Activated CD4-positive, alpha-beta T cell treated with anti-CD3 and anti-CD28 coated beads, Interleukin-2, amount 50 U/mL, for 1 hour (primary cell): ENCODE data around the gene MACROD2.
"Not testable (repeated sequence)": the region's sequence is repeated elsewhere in the genome, so short reads cannot be mapped to it uniquely, and the experiment has no call there.

Experiments
- DNase-seq: peaks from one replicate; pipeline ENCODE4 v3.0.0-alpha.2; 2020

The MACROD2 gene

GRCh38 chr20:14422892-14423291 is 427.6 kb downstream of the MACROD2 start:
- DNase-seq = no peak

- DNase-seq = no peak
Observed at GRCh38 chr20:14431568-14431967, 436.3 kb downstream of the MACROD2 start.

GRCh38 chr20:14432085-14432484 is 436.8 kb downstream of the MACROD2 start:
- no peak for DNase-seq

DNA sequence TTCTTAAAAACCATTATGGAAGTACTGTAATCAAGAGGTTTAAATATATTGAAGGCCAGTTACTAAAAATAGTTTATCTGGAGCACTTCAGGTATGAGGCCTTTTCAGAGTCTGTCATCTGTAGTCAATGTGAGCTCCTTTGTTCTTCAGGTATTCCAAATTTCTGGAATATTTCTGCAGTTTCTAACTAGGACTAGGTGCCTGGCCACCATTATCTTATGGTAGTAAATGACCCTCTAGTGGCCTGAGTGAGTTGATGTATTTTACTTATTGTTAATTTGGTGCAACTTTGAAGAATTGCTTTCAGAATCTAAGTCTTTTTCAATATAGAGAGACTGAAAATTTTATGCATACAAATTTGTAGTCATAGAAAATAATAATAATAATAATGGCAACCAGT is 437.3 kb downstream of the MACROD2 start:
- no peak for DNase-seq

DNA sequence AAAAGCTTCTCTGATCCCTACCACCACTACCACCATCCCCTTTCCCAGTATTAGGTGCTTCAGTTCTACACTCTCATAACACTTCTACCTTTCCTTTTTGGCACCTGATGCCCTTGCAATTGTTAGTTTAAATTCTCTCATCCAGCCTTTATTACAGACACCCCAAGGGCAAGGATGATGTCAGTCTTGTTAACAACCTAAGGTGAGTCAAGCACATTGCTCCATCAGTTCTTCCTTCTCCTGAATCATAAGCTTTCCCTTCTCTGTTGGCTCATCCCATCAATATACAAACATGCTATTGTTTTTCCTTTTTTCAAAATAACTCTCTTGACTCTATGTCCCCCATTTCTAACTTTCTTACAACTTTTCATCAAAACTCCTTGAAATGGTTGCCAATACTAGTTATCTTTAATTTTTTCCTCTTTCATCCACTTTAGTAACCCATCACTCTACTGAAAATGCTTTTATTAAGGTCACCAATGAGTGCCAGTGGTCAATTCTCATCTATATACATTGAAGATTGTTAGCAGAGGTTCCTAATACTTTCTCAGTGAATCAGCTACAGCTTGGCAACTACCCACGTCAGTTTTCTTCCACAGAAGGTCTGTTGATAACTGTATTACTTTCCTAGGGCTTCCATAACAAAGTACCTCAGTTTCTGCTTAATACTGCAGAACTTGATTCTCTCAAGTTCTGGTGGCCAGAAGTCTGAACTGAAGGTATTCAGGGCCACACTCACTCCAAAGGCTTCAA is 439.2 kb downstream of the MACROD2 start:
- DNase-seq = no peak

DNA sequence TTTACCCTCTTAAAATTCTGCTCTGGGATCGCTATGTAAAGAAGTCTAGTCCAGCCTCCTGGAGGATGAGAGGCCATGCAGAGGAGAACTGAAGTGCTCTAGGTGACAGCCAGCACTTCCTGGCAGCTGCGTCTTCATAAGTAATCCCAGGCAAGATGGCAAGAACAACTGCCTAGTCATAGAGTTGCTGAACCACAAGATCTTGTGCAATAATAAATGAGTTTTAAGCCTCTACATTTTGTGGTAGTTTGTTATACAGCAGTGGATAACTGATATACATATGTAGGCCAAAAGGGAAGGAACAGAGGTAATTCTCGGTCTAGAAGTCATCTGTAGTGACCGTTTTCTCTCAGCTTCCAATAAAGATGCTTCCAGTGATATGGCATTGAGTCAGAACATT is 445.9 kb downstream of the MACROD2 start:
- no peak for DNase-seq

- DNase-seq = no peak
Observed at GRCh38 chr20:14444106-14444505, 448.8 kb downstream of the MACROD2 start.

- no peak for DNase-seq
Observed at GRCh38 chr20:14445310-14445709, 450.0 kb downstream of the MACROD2 start.

DNA sequence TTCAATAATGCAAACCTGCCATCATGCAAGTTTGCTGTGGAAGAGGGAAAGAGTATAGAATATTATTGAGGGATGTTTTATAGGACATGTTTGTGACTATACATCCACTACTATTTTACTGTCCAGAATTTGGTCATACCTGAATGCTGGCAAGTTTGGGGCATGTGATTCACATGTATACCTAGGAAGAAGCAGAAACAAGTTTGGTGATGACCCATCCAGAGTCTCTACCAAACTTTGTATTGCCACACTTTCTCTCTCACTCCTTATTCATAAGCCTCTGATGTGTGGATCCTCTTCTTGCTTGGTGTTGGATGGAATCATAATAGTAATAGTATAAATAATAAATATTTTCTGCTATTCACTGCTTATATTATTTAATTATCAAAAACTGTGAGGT is 450.6 kb downstream of the MACROD2 start:
- no peak for DNase-seq

DNA sequence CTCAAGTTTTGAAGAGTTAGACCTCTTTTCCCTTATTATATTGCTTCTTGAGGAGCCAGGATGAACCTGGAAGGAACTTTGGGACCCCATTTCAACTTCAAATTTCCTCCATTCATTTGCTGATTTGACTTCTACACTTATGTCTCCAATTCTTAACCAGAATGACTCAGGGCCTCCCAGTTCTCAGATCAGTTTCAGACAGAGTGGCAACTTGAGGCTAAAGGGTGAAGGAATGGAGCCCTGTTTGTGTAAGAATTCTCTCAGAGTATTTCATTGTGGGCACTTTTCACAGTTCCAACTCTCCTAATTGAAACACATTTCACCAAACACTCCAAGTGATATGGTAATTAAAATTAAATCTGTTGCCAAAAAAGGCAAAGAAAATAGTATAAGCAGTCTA is 451.1 kb downstream of the MACROD2 start:
- no peak for DNase-seq

DNA sequence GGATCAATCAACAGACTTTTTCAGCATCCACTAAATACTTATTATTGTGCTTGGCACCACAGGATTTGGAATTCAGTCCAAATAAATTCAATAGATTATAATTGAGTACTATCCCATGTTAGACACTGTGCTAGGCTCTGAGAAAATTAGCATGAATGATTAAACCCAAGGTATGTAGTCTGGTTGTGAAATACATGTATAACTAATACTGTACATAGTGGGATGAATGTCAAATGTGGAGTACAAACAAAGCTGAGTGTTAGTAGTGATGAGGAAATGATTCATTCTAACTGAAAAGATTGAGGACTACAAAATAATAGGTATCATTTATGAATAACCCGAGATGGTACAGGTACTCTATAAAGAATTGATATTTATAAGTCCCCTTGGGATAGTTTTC is 454.0 kb downstream of the MACROD2 start:
- DNase-seq = no peak

DNA sequence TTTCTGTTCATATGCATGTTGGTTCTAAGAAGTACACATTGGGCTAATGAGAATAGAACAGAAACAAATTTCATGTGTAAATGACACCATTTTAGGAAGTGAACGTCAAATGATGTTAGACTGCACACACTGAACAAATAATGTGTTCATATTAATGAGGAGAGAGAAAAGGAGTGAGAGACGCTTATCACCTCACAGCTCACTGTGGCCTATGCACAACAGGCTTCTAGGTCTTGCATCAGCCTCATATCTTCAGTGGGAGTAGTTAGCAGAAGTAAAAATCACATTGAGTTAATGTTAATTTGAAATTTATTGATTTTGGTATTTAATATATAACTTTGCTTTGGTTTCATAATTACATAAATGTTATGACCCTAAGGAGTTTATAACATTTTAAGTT is 454.9 kb downstream of the MACROD2 start:
- no peak for DNase-seq

GRCh38 chr20:14451458-14451857 is 456.1 kb downstream of the MACROD2 start:
- DNase-seq = no peak

- no peak for DNase-seq
Observed at GRCh38 chr20:14453259-14453658, 457.9 kb downstream of the MACROD2 start.

- DNase-seq = no peak
Observed at GRCh38 chr20:14454296-14454695, 459.0 kb downstream of the MACROD2 start.

GRCh38 chr20:14467104-14467827 is 471.9 kb downstream of the MACROD2 start:
- DNase-seq = not testable (repeated sequence)

- no peak for DNase-seq
Observed at GRCh38 chr20:14470231-14470899, 475.0 kb downstream of the MACROD2 start.

DNA sequence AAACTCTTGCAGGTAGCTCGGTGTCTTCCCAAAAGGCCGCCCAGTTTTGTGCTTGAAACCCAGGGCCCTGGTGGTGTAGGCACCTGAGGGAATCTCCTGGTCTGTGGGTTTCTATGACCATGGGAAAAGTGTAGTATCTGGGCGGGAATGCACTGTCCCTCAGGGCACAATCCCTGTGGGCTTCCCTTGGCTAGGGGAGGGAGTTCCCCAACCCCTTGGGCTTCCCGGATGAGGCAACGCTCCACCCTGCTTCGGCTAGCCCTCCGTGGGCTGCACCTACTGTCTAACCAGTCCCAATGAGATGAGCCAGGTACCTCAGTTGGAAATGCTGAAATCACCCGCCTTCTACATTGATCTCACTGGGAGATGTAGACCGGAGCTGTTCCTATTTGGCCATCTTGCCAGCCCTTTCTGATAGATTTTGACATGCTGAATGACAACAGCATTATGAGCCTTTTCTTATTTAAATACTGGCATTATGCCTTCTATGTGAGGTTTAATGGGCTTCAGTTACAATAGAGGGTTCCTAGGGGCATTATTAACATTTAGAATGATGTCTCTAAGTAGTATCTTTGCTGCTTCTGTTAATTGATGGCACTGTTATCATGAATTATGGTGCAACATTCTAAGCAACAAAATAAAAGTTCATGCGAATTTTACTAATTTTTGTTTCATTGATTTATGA is 475.8 kb downstream of the MACROD2 start:
- no peak for DNase-seq

DNA sequence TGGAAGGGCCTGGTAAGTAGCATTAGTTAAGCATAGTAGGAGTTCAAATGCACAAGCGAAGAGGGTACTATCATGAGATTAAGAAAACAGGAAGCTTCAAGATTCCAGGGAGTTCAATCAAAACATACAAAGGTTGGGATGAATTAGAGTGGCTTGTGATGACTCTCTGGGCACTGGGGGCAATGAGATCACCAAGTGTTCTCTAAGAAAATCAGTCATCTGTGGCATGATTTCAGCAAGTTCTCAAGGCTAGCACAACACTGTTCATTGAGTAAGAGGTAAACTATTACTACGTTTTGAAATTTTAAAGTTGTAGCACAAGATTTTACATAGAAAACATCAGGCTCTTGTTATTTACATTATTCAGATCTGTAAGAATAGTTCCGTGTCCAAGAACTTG is 481.8 kb downstream of the MACROD2 start:
- DNase-seq = no peak

- no peak for DNase-seq
Observed at GRCh38 chr20:14478126-14478525, 482.8 kb downstream of the MACROD2 start.

DNA sequence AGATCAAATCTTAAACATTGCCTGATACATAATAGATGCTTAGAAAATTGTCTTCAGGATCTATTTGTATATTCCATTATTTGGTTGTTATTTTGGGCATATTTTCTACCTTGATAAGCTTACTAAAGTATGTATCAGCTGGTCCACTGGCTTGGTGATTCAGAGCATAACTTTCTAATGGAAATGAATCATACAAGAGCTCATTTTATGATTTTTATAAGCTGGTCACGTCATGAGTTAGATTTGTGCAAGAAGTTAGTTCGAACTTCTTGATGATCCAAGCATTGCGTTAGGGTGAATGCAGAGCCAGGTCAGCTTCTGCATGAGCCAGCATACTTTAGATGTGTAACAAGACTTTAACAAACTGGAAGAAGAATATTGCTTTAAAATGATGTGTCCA is 486.5 kb downstream of the MACROD2 start:
- no peak for DNase-seq

DNA sequence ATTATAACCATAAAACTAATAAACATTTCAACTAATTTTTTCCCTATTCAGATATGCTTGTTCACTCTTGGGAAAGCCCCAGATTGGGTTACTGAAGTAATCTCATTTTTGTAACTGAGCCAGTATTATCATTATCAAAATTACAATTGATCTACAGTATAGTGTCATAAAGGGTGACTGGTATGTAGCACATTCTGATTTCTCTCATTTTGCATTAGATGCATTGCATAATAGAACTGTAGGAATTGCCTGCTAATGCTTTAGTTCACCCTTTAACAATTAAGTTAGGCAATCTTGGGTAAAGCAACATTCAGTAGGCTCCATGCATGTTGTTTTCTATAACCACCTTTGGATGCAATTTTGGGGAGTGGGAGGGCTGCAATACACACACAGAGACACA is 492.9 kb downstream of the MACROD2 start:
- DNase-seq = no peak

DNA sequence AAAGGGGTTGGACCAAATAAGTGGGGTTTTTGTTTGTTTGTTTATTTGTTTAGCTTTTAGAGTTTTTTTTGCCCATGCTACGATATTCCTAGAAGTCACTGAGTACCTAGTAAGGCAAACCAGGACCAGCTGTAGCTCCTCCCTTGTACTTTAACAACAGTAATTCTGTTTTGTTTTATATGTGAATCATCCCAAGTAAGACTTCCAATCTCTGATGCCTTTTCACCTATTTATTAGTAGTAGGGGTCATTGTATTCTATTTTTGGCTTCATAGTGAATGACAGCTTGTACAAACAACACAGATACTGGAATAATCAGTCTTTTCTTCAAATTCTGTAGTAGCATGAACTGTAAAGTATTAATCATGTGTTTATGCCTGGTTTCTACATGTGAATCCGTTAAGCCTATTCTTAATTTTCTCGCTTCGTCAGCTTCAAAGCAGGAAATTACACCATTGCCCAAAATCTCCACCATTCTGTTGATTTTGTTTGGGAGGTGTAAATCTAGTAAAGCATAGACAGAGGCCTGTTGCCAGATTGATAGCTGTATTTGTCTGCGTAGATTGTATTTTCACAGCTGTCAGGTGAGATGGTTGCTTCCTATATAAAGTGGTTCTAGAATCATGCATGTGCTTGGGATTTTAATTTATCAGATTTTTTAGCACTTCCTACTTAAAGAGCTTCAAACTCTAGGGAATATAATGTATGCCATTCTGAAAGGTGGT is 493.6 kb downstream of the MACROD2 start:
- no peak for DNase-seq
